Adrenal gland (tissue), 5 donors: Measurements from ENCODE around the gene OGDH.

Experiments used
- CTCF ChIP-seq, 6 experiments: fragments of 450-650 bp in 4 of 6; fragments of 200-600 bp in 2 of 6; sonication (generic) in 1 of 6; IDR thresholded peaks; 1 replicate in 5 of 6; 2 replicates in 1 of 6; pipeline versions ENCODE4 v1.5.1 to v1.8.0; 2016 to 2021; ENCODE audit warnings: antibody characterized with exemption in 6 of 6, mild to moderate bottlenecking in 2 of 6, moderate library complexity in 1 of 6
- POLR2A ChIP-seq, 2 donors: fragments of 450-650 bp; IDR thresholded peaks; one replicate each; pipeline ENCODE4 v1.6.1; 2017; ENCODE audit warnings: antibody characterized with exemption in 2 of 2, mild to moderate bottlenecking in 2 of 2, moderate library complexity in 1 of 2
- donor health status: DM: no; HTN: no; CAD: no.

DNA sequence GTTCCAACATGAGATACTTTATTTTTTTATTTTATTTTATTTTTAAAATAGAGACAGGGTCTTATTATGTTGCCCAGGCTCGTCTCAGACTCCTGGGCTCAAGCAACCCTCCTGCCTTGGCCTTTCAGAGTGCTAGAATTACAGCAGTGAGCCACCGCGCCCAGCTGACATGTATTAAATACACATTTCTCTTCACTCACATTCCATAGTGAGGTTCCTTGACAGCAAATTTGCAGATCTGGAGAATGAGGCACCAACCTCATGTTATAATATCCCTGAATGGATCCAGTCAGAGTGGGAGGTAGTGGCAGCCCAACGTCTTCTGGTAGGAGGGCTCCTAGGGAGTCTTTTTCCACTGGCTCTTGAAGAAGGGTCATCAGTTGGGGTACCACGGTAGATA is 46.1 kb downstream of the OGDH start:
- TF ChIP-seq POLR2A (IDR thresholded peaks at IDR 0.05) (no peak), CTCF (IDR thresholded peaks at IDR 0.05) (no peak)
